Stomach (tissue), 4 donors: ENCODE measurements around the gene KCNIP4.

Experiments
- POLR2A ChIP-seq, 4 donors: fragments of 450-650 bp; IDR thresholded peaks; one replicate each; pipeline ENCODE4 v1.6.1; 2016; ENCODE audit warnings: antibody characterized with exemption in 4 of 4, control low read depth in 2 of 4, mild to moderate bottlenecking in 1 of 4, moderate library complexity in 1 of 4
- POLR2AphosphoS5 ChIP-seq, 3 donors: sonication (generic); formaldehyde crosslinking; IDR thresholded peaks; one replicate each; pipeline ENCODE4 v1.6.1; 2016; ENCODE audit warnings: antibody characterized with exemption in 3 of 3
- TF ChIP-seq, protein P1 (sequence below), 7 experiments: fragments of 450-650 bp in 4 of 7; fragments of 200-600 bp in 3 of 7; sonication (generic) in 3 of 7; IDR thresholded peaks; one replicate each; pipeline ENCODE4 v1.5.1; 2016 to 2019; ENCODE audit warnings: antibody characterized with exemption in 7 of 7, control low read depth in 2 of 7, mild to moderate bottlenecking in 1 of 7

DNA sequence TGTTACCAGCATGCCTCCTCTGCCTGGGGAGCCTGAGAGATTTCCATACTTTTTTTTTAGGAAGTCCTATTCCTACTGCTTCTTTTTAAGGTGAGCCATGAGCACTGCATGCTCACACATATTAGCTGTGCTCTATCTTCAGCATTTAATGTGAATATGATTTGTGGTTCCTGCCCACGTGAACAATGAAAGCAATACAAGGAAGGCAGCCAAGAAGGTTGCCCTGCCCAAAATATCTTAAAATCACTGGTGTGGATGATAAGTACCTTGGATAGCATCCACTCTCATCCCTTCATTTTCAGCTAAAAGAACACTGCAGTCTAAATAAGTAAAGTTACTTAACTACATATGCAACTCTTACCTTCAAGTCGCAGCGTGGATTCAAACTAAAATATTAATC, 640.9 kb downstream of the KCNIP4 start:
- no peak for TF ChIP-seq POLR2A (IDR thresholded peaks at IDR 0.05)
- TF ChIP-seq POLR2AphosphoS5 (IDR thresholded peaks at IDR 0.05) = no peak
- TF ChIP-seq, protein P1, sequence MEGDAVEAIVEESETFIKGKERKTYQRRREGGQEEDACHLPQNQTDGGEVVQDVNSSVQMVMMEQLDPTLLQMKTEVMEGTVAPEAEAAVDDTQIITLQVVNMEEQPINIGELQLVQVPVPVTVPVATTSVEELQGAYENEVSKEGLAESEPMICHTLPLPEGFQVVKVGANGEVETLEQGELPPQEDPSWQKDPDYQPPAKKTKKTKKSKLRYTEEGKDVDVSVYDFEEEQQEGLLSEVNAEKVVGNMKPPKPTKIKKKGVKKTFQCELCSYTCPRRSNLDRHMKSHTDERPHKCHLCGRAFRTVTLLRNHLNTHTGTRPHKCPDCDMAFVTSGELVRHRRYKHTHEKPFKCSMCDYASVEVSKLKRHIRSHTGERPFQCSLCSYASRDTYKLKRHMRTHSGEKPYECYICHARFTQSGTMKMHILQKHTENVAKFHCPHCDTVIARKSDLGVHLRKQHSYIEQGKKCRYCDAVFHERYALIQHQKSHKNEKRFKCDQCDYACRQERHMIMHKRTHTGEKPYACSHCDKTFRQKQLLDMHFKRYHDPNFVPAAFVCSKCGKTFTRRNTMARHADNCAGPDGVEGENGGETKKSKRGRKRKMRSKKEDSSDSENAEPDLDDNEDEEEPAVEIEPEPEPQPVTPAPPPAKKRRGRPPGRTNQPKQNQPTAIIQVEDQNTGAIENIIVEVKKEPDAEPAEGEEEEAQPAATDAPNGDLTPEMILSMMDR (IDR thresholded peaks at IDR 0.05) = no peak
